ENCODE results near the gene ERLEC1.
"Not testable (repeated sequence)": the region's sequence is repeated elsewhere in the genome, so short reads cannot be mapped to it uniquely, and the experiment has no call there.

The ERLEC1 gene

GRCh38 chr2:53784436-53784835 lies 2.4 kb upstream of the ERLEC1 start:
- DNase-seq: no peak

- DNase-seq: no peak
These were observed 1.5 kb upstream of the ERLEC1 start for GRCh38 chr2:53785366-53785765.

GRCh38 chr2:53786352-53786704 lies 516 bp upstream of the ERLEC1 start:
- DNase-seq: no peak

- no peak for DNase-seq
These were observed 908 bp downstream of the ERLEC1 start for GRCh38 chr2:53787614-53788289.

GRCh38 chr2:53793261-53793660 lies 6.4 kb downstream of the ERLEC1 start:
- DNase-seq: no peak

- no peak for DNase-seq
These were observed 7.0 kb downstream of the ERLEC1 start for GRCh38 chr2:53793821-53794220.

GRCh38 chr2:53801547-53801946 lies 14.7 kb downstream of the ERLEC1 start:
- no peak for DNase-seq

GRCh38 chr2:53802617-53803151 lies 15.8 kb downstream of the ERLEC1 start:
- DNase-seq: no peak

- DNase-seq: no peak
These were observed 24.8 kb downstream of the ERLEC1 start for GRCh38 chr2:53811601-53812000.

GRCh38 chr2:53813151-53813550 lies 26.3 kb downstream of the ERLEC1 start:
- no peak for DNase-seq

- DNase-seq: no peak
These were observed 32.1 kb downstream of the ERLEC1 start for GRCh38 chr2:53818854-53819435.

GRCh38 chr2:53819634-53820033 lies 32.8 kb downstream of the ERLEC1 start:
- no peak for DNase-seq

GRCh38 chr2:53820048-53820447 lies 33.2 kb downstream of the ERLEC1 start:
- no peak for DNase-seq

GRCh38 chr2:53820711-53821110 lies 33.9 kb downstream of the ERLEC1 start:
- DNase-seq: no peak

GRCh38 chr2:53821810-53822209 lies 35.0 kb downstream of the ERLEC1 start:
- no peak for DNase-seq

- DNase-seq: not testable (repeated sequence)
These were observed 36.8 kb downstream of the ERLEC1 start for GRCh38 chr2:53823639-53824038.

- no peak for DNase-seq
These were observed 39.2 kb downstream of the ERLEC1 start for GRCh38 chr2:53826030-53826410.

- DNase-seq: no peak
These were observed 39.9 kb downstream of the ERLEC1 start for GRCh38 chr2:53826587-53827397.

- DNase-seq: no peak
These were observed 40.7 kb downstream of the ERLEC1 start for GRCh38 chr2:53827398-53828175.

GRCh38 chr2:53828331-53828730 lies 41.5 kb downstream of the ERLEC1 start:
- no peak for DNase-seq

- DNase-seq: no peak
These were observed 42.6 kb downstream of the ERLEC1 start for GRCh38 chr2:53829273-53829979.

GRCh38 chr2:53829980-53830290 lies 43.1 kb downstream of the ERLEC1 start:
- DNase-seq: not testable (repeated sequence)

GRCh38 chr2:53840580-53840979 lies 53.7 kb downstream of the ERLEC1 start:
- no peak for DNase-seq

Data from NK-92 treated with Interleukin-12 subunit alpha and Interleukin-12 subunit beta, amount 100 ng/mL, for 24 hours (cell line).